Subcutaneous adipose tissue (tissue), 4 donors: ENCODE measurements around the gene CHURC1. TPM values are rescaled to one million over a fixed set of nuclear protein-coding genes. Genes with fewer than 3 reads are reported as not detected.

Experiments used
- CTCF ChIP-seq: fragments of 450-650 bp; IDR thresholded peaks from one replicate; pipeline ENCODE4 v1.5.1; 2016; ENCODE audit warnings: low read depth, mild to moderate bottlenecking, control low read depth, antibody characterized with exemption, moderate library complexity
- total RNA-seq, 4 donors: library from RNA; depleted of rRNA; stranded (reverse); fragments of >200 nt; gene quantifications; one replicate each; pipeline ENCODE4 v1.1.0, GENCODE V29; 2016

Gene CHURC1
- total RNA-seq, 4 donors from 2014 or later, result 75.7 to 120 (median 97.1) TPM

GRCh38 chr14:64946310-64947045 is 32.2 kb downstream of the CHURC1 start:
- no peak for TF ChIP-seq CTCF

- no peak for TF ChIP-seq CTCF
These were observed 33.7 kb downstream of the CHURC1 start for GRCh38 chr14:64947710-64948611.

GRCh38 chr14:64948612-64949210 is 34.5 kb downstream of the CHURC1 start:
- TF ChIP-seq CTCF, result no peak

DNA sequence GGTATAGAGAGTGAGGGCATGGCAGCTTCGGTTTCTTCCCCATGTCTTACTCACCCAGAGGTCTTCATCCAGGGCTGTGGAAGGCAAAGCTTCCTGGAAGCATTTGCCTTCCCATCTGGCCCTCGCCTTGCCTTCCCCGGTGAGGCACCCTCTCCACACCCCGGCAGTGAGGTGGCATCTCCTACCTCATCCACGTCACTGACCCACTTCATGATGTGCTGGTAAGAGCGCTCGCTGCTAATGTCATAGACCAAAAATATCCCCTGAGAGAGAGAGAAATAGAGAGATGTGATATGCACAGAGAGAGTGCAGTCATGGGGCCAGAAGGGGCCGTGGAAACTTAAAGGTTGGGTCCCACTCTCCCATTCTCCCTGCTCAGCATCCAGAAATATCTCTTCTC is 36.6 kb downstream of the CHURC1 start:
- TF ChIP-seq CTCF, result no peak

DNA sequence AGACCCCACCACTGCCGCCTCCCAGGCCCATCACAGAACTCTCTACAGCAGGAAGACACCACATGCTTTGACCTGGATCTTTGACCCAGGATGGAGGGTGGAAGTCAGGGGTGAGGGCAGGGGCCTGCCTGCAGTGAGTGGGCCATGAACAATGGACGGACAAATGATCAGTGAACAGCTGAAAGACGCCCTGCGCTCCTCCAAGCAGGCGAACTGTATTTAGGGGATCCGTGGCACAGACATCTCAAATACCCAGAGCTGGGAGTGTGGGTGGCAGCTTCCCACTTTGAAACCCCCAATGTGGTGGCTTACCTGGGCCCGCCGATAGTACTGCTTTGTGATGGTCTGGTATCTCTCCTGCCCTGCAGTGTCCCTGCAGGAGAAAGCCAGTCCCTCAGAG is 37.0 kb downstream of the CHURC1 start:
- no peak for TF ChIP-seq CTCF

- no peak for TF ChIP-seq CTCF
These were observed 37.5 kb downstream of the CHURC1 start for GRCh38 chr14:64951724-64952123.
